HepG2 (cell line): ENCODE results near the gene CYB5A. TPM values are rescaled to one million over a fixed set of nuclear protein-coding genes. Genes with fewer than 3 reads are reported as not detected.

ENCODE experiments used
- ATAC-seq: fragments of 200-7000 bp; cut with Tn5 transposase; 3 replicates; pipeline ENCODE4 v1.9.1; 2020; ENCODE audit warnings: mild to moderate bottlenecking, moderate library complexity
- BruUV-seq: library from RNA; stranded (reverse); fragments of 400-500 nt; replicated peaks from 2 replicates; lab custom pipeline; 2021; lab: Mats Ljungman, UMichigan
- CTCF ChIA-PET: fragments of 300-600 bp; formaldehyde crosslinking; extraction: SDS; loops from one replicate; lab custom pipeline; 2021; ENCODE audit warnings: low total read pairs, inconsistent platforms, low intra/inter-chr PET ratio; lab: Yijun Ruan, JAX
- POLR2A ChIA-PET: fragments of 350-600 bp; sonication (Branson Sonifier 250); formaldehyde crosslinking; loops from one replicate; lab custom pipeline; 2020; ENCODE audit warnings: antibody characterized with exemption, inconsistent platforms; lab: Yijun Ruan, JAX
- DNase-seq: peaks from one replicate; pipeline ENCODE4 v3.0.0-alpha.2; 2015; ENCODE audit warnings: low spot score
- FAIRE-seq: peaks from 3 replicates; lab custom pipeline; 2011; peaks lifted over from hg19 to GRCh38; lab: Jason Lieb, UNC
- H2AFZ ChIP-seq: one replicate; pipeline ENCODE4 v1.6.1; 2011; ENCODE audit warnings: low read length, inconsistent platforms
- H3K27ac ChIP-seq: fragments of 300-600 bp; 3 replicates; pipeline ENCODE4 v1.8.0; 2011; ENCODE audit warnings: mixed run types, mild to moderate bottlenecking, mixed read lengths, low read length, inconsistent platforms; ENCODE audit not compliant: insufficient read depth; ENCODE audit errors: extremely low read length
- H3K27me3 ChIP-seq, 2 experiments: fragments of 200-600 bp in 1 of 2; 2 replicates in 1 of 2; 3 replicates in 1 of 2; pipeline versions ENCODE4 v1.6.0 to v1.8.0; 2011; ENCODE audit warnings: low read length in 2 of 2, mild to moderate bottlenecking in 2 of 2, moderate library complexity in 2 of 2, inconsistent platforms in 1 of 2; ENCODE audit not compliant: insufficient read depth in 2 of 2, control insufficient read depth in 1 of 2
- H3K36me3 ChIP-seq, 2 experiments: fragments of 200-600 bp in 1 of 2; replicated peaks in 1 of 2; 2 replicates in 1 of 2; 3 replicates in 1 of 2; pipeline versions ENCODE4 v1.5.1 to v1.8.0; 2011; ENCODE audit warnings: low read length in 2 of 2, inconsistent platforms in 1 of 2; ENCODE audit not compliant: insufficient read depth in 2 of 2, control insufficient read depth in 1 of 2
- H3K4me1 ChIP-seq: 2 replicates; pipeline ENCODE4 v1.5.1; 2012; ENCODE audit warnings: low read length, inconsistent platforms; ENCODE audit not compliant: insufficient read depth
- H3K4me2 ChIP-seq: 2 replicates; pipeline ENCODE4 v1.6.0; 2011; ENCODE audit warnings: low read depth, low read length, inconsistent platforms
- H3K4me3 ChIP-seq, 3 experiments: fragments of 200-600 bp in 1 of 3; sonication (generic), shearing (Covaris generic) in 1 of 3; replicated peaks in 1 of 3; 2 replicates each; pipeline ENCODE4 v1.5.1; 2011 to 2016; ENCODE audit warnings: low read length in 3 of 3, inconsistent platforms in 2 of 3, low read depth in 2 of 3, mild to moderate bottlenecking in 2 of 3, control low read depth in 1 of 3, mixed read lengths in 1 of 3; ENCODE audit not compliant: insufficient read depth in 1 of 3
- H3K79me2 ChIP-seq: one replicate; pipeline ENCODE4 v1.6.1; 2011; ENCODE audit warnings: low read length, inconsistent platforms; ENCODE audit not compliant: insufficient read depth
- H3K9ac ChIP-seq: 2 replicates; pipeline ENCODE4 v1.6.0; 2011; ENCODE audit warnings: mild to moderate bottlenecking, low read depth, low read length, inconsistent platforms; ENCODE audit not compliant: insufficient read depth
- H3K9me3 ChIP-seq: 2 replicates; pipeline ENCODE4 v1.5.1; 2012; ENCODE audit warnings: mild to moderate bottlenecking, low read length
- H4K20me1 ChIP-seq: 2 replicates; pipeline ENCODE4 v1.6.0; 2011; ENCODE audit warnings: inconsistent platforms, mild to moderate bottlenecking, low read length, moderate library complexity; ENCODE audit not compliant: insufficient read depth
- EP300 ChIP-seq, 3 experiments: sonication (generic) in 1 of 3; formaldehyde crosslinking in 1 of 3; IDR thresholded peaks; 2 replicates each; pipeline versions ENCODE4 v1.5.1 to v1.6.1; 2011 to 2020; ENCODE audit warnings: low read depth in 2 of 3, low read length in 2 of 3, borderline replicate concordance in 1 of 3, improper control_type of control experiment in 1 of 3, mild to moderate bottlenecking in 1 of 3, missing genetic modification reagents in 1 of 3, moderate library complexity in 1 of 3
- FIP1L1 ChIP-seq: fragments of 200-400 bp; formaldehyde crosslinking; IDR thresholded peaks from 2 replicates; pipeline ENCODE4 v1.6.1; 2018; ENCODE audit warnings: low read depth, mild to moderate bottlenecking, low read length, moderate library complexity, borderline replicate concordance; ENCODE audit not compliant: insufficient read depth
- IRF2 ChIP-seq: IDR thresholded peaks from 2 replicates; pipeline ENCODE4 v1.6.1; 2018; ENCODE audit warnings: missing genetic modification reagents, missing compliant biosample characterization
- KDM6A ChIP-seq: IDR thresholded peaks from 2 replicates; pipeline ENCODE4 v1.6.1; 2016; ENCODE audit warnings: low read depth
- KLF15 ChIP-seq: sonication (generic); formaldehyde crosslinking; IDR thresholded peaks from 2 replicates; pipeline ENCODE4 v1.8.1; 2023; ENCODE audit warnings: borderline replicate concordance, mild to moderate bottlenecking, inconsistent platforms, missing genetic modification reagents, mixed read lengths
- MTF2 ChIP-seq: sonication (generic); formaldehyde crosslinking; IDR thresholded peaks from 2 replicates; pipeline ENCODE4 v1.5.0; 2020; ENCODE audit warnings: missing genetic modification reagents, borderline replicate concordance
- NFIC ChIP-seq: IDR thresholded peaks from 2 replicates; pipeline ENCODE4 v1.6.1; 2012; ENCODE audit warnings: mild to moderate bottlenecking, low read length, inconsistent platforms
- NR2F2 ChIP-seq: IDR thresholded peaks from 2 replicates; pipeline ENCODE4 v1.6.1; 2012; ENCODE audit warnings: low read depth, inconsistent platforms, borderline replicate concordance
- PAXIP1 ChIP-seq: sonication (generic); formaldehyde crosslinking; conservative IDR thresholded peaks from 2 replicates; pipeline ENCODE4 v1.4.0; 2020; ENCODE audit warnings: mild to moderate bottlenecking, missing genetic modification reagents, moderate library complexity
- RCOR2 ChIP-seq: IDR thresholded peaks from 2 replicates; pipeline ENCODE4 v1.6.1; 2016; ENCODE audit warnings: missing biosample characterization, missing genetic modification reagents
- RXRB ChIP-seq: IDR thresholded peaks from 2 replicates; pipeline ENCODE4 v1.6.1; 2016; ENCODE audit warnings: borderline replicate concordance, missing genetic modification reagents, missing compliant biosample characterization
- SALL1 ChIP-seq: sonication (generic); formaldehyde crosslinking; IDR thresholded peaks from 2 replicates; pipeline ENCODE4 v1.8.0; 2022; ENCODE audit warnings: mild to moderate bottlenecking, missing genetic modification reagents
- TCF7 ChIP-seq: sonication (generic); IDR thresholded peaks from 2 replicates; pipeline ENCODE4 v1.6.1; 2016; ENCODE audit warnings: antibody characterized with exemption, low read depth
- ZBTB38 ChIP-seq: sonication (generic); formaldehyde crosslinking; IDR thresholded peaks from 2 replicates; pipeline ENCODE4 v1.5.1; 2020; ENCODE audit warnings: mild to moderate bottlenecking, missing genetic modification reagents
- ZBTB39 ChIP-seq: sonication (generic); formaldehyde crosslinking; IDR thresholded peaks from 2 replicates; pipeline ENCODE4 v1.5.0; 2020; ENCODE audit warnings: missing genetic modification reagents
- ZKSCAN1 ChIP-seq: fragments of 150-350 bp; IDR thresholded peaks from 2 replicates; pipeline ENCODE4 v1.6.1; 2014; ENCODE audit warnings: low read length
- ZNF263 ChIP-seq: sonication (generic); formaldehyde crosslinking; IDR thresholded peaks from 2 replicates; pipeline ENCODE4 v1.4.0; 2020; ENCODE audit warnings: missing genetic modification reagents
- ZNF546 ChIP-seq: sonication (generic); formaldehyde crosslinking; conservative IDR thresholded peaks from 2 replicates; pipeline ENCODE4 v1.8.1; 2023; ENCODE audit warnings: mild to moderate bottlenecking, missing genetic modification reagents
- WGBS: methylation state at CpG from one replicate; pipeline ENCODE4 v1.1.6; 2017; ENCODE audit warnings: low lambda C conversion rate; 5-methylcytosine and 5-hydroxymethylcytosine counted together
- in situ Hi-C: cut with HindIII; loops from 2 replicates; pipeline ENCODE4 v1.10.0; 2017; ENCODE audit warnings: low pct_unique_long_range_greater_than_20kb; ENCODE audit not compliant: extremely low pct_ligation_motif_present
- intact Hi-C: fragments of 100-400 bp; cut with micrococcal nuclease; formaldehyde crosslinking; loops from one replicate; pipeline ENCODE4 v1.10.0; 2022; ENCODE audit not compliant: unreplicated experiment
- polyA plus RNA-seq, 8 experiments: library from polyadenylated mRNA; depleted of rRNA in 3 of 8; stranded (reverse) in 7 of 8; unstranded in 1 of 8; fragments of >200 nt; fragmentation: Illumina TruSeq in 4 of 8; extraction: Trizol in 4 of 8; gene quantifications; 2 replicates each; pipeline versions ENCODE4 v1.2.1 to v1.2.3, GENCODE V29; 2011 to 2016; ENCODE audit warnings: low read depth in 4 of 8, missing spikeins in 1 of 8, mixed read lengths in 1 of 8; ENCODE audit not compliant: insufficient read depth in 1 of 8
- total RNA-seq, 5 experiments: library from RNA; depleted of rRNA; stranded (reverse); fragments of >200 nt; fragmentation: Illumina TruSeq; extraction: Trizol; gene quantifications; 2 replicates each; pipeline ENCODE4 v1.2.3, GENCODE V29; 2016; ENCODE audit warnings: low read depth in 1 of 5

CYB5A gene
- total and polyA plus RNA-seq, 2 of the 13 experiments (the other 11 are each of a cell fraction or from before 2014, with no cell fraction given), result 215 to 356 TPM

GRCh38 chr18:74316257-74317170 lies 24.8 kb upstream of the CYB5A start:
- no peaks in the 10 kb centered on the region for H3K79me2 ChIP-seq
- intact Hi-C loops, result no loop called here
- H3K4me1 ChIP-seq, result peaks cover 24% of the 10 kb centered on the region
- H3K9ac ChIP-seq, result no peak overlapping the region
- H3K4me3 ChIP-seq, result no peak overlapping the region; a peak in 1 of 6 replicates
- no peaks in the 10 kb centered on the region for H4K20me1 ChIP-seq
- H3K36me3 ChIP-seq, result no peaks in the 10 kb centered on the region
- in situ Hi-C loops, result no loop called here
- WGBS, result 76% methylated on average over 27 of the region's 29 CpGs
- ChIA-PET POLR2A (no interaction called here), CTCF (no interaction called here)
- no TSS peak for BruUV-seq
- DNase-seq, result peak; percentile 88
- peak overlapping the region; percentile 41; the same call in 1 of the 2 replicates for H3K4me2 ChIP-seq
- H3K27me3 ChIP-seq, result no peaks in the 10 kb centered on the region
- no peak overlapping the region for H2AFZ ChIP-seq
- no peaks in the 10 kb centered on the region for H3K9me3 ChIP-seq
- ATAC-seq, result peak; percentile 98
- FAIRE-seq, result peak; percentile 53
- H3K27ac ChIP-seq, result peak overlapping the region; percentile 64
- TF ChIP-seq KDM6A (CRISPR knock-in tag), result 0 out of 2 replicates have a peak, but pooled peaks have one; percentile 36
- peak; percentile 74 for TF ChIP-seq IRF2 (CRISPR knock-in tag)
- TF ChIP-seq PAXIP1 (CRISPR knock-in tag), result peak; percentile 72
- peak; percentile 60 for TF ChIP-seq RXRB (CRISPR knock-in tag)
- TF ChIP-seq FIP1L1, result no peak
- TF ChIP-seq SALL1 (CRISPR knock-in tag), result peak; percentile 81
- no peak for TF ChIP-seq ZNF546 (CRISPR knock-in tag)
- peak; percentile 45; the same call in 1 of the 2 replicates for TF ChIP-seq TCF7
- peak; percentile 48; the same call in 1 of the 2 replicates for TF ChIP-seq RCOR2
- peak; percentile 96 for TF ChIP-seq ZBTB39
- TF ChIP-seq ZKSCAN1, result peak; percentile 63; the same call in 1 of the 2 replicates
- TF ChIP-seq ZBTB38 (CRISPR knock-in tag), result 0 out of 2 replicates have a peak, but pooled peaks have one; percentile 34
- peak; percentile 81; the same call in 1 of the 2 replicates for TF ChIP-seq ZNF263 (CRISPR knock-in tag)
- TF ChIP-seq MTF2 (CRISPR knock-in tag), result no peak
- peak in 1 of 2 experiments; percentile 67; a peak in 2 of 4 replicates for TF ChIP-seq EP300 (IDR thresholded peaks at IDR 0.05; ENCODE audit: low read depth in 2 of 2, low read length in 2 of 2)
- TF ChIP-seq EP300 (CRISPR knock-in tag; IDR thresholded peaks at IDR 0.05; ENCODE audit: borderline replicate concordance), result peak; percentile 45; the same call in 1 of the 2 replicates
- TF ChIP-seq NFIC, result peak; percentile 67; the same call in 1 of the 2 replicates
- TF ChIP-seq KLF15 (CRISPR knock-in tag), result no peak
- TF ChIP-seq NR2F2, result peak; percentile 51; the same call in 1 of the 2 replicates
